ENCODE results near the gene ATP2A3.
A peak's percentile ranks its signal among the peaks of the same experiment; 100 is the strongest.

ATP2A3 gene

DNA sequence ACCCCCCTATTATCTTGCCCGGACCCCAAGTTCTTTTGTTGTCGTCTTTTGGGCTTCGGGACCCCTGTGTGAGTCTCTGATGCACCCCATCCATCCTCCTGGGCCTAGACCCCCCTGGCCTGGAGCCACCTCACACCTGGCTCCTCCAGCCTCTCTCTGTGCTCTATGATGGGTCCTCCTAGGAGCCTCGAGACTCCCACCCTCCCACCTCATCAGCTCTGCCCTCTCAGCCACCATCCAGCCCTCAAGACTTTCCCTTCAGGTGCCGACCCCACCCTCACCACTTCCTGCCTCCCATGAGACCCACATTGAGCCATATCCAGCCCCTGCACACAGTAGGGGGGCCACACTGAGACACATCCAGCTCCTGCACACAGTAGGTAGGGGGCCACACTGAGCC lies 8.7 kb upstream of the ATP2A3 start:
- DNase-seq (ENCODE audit: low spot score): no peak

- DNase-seq (ENCODE audit: low spot score): no peak
Measured at GRCh38 chr17:3972281-3972731, 8.1 kb upstream of the ATP2A3 start.

DNA sequence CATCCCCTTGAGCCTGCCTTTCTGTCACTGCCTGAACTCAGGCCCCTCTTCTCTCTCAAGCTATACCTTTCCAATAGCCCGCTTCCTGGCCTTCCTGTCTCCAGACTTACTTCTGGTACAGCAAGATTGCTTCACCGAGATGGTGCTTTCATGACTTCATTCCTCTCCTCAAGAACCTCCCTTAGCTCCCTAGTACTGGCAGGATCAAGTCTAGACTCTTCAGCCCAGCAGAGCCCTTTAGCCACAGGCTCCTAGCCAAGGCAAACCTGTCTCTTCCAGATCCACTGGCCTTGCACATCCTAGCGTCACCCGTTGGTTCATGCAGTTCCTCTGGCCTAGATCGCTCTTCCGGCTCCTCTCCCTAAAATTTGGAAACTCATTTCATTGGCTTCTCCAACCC lies 6.4 kb upstream of the ATP2A3 start:
- no peak for DNase-seq (ENCODE audit: low spot score)

GRCh38 chr17:3969963-3970362 lies 5.7 kb upstream of the ATP2A3 start:
- no peak for DNase-seq (ENCODE audit: low spot score)

GRCh38 chr17:3968886-3969524 lies 4.8 kb upstream of the ATP2A3 start:
- no peak for DNase-seq (ENCODE audit: low spot score)

DNA sequence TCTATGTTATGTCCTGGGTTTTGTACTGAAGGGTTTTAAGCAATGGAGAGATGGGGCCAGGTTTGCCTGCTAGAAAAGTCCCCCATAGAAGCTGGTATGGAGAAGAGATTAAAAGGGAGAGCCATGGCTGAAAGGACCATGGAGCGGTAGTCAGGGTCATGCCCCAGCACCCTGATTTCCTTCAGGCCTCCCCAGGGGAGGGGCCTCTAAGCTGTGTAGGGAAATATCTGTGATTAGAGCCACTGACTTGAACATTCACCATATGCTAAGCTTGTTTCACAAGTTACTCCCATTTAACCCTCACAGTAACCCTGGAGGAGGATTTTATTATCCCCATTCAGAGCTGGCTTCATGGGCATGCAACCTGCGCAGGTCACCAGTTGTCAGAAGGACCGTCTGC lies 3.8 kb upstream of the ATP2A3 start:
- DNase-seq (ENCODE audit: low spot score): no peak

DNA sequence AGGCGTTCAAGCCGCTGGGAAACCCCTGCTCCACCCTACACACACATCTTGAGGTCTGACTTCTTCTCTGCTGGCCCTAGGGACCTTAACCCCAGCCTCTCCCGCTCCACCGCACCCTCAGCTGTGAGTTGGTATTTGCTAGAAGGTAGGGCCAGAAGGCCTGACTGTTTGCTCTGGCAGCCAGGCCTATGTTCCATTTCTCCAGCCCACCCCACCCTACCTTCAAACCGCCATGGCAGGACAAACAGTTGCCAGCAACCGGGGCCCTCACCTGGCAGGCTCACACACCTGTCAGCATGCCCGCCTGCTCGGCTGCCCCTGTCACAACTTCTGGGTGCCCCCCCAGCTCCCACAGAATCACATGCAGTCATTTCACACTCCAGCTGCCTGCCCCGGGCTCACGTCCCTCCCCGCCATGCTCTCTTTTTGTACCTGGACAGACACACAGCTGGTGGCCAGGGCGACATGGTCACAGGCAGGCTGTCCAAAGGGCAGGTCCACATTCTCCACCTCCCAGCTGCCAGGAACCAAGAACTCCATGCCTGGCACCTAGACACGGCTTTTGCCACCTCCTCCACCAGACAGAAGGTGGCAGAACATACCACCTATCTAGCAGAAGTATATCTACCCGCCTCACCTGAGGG lies 2.6 kb upstream of the ATP2A3 start:
- no peak for DNase-seq (ENCODE audit: low spot score)

DNA sequence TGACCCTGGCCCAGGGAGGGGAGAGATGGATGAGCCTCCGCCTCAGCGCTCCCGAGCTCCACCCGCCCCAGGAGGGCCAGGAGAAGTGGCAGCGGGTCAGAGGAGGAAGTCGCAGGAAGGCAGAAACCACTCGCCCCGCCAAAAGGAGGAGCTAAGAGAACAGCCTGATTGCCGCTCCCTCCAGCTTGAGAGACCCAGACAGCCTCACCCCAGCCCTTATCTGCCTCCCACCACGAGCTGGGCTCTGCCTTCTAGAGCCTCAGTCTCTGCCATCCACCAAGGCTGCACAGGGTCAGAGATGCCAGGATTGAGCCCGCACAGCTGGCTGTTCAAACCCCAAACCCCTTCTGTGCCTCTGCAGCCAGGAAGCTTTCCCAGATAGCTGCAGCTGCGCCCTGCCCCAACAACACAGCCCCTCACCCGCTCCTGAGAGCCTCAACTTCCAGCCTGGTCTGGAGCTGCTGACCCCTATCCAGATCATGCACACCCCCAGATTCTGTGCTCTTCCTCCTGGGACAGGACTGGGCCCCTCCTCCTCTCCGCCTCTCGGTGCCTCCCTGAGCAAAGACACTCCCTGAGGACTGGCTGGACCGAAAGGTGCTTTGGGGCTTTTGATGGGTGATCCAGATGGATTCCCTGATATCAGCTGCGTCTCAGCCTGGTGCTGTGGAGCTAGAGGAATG lies 1.0 kb upstream of the ATP2A3 start:
- DNase-seq (ENCODE audit: low spot score): peak; percentile 68

GRCh38 chr17:3963237-3964201 lies 718 bp downstream of the ATP2A3 start:
- no peak for DNase-seq (ENCODE audit: low spot score)

DNA sequence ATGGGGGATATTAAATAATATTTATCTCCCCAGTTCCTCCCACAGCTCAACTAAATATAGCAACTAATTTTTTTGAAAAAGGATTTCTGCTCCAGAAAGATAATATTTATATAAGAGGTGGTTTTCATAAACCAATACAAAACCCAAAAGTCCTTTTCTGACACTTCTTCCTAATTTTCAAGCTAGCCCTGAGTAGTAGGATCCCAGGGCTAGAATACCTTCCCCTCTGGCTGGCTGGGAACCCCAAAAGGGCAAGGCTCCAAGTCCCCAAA lies 1.3 kb downstream of the ATP2A3 start:
- no peak for DNase-seq (ENCODE audit: low spot score)

DNA sequence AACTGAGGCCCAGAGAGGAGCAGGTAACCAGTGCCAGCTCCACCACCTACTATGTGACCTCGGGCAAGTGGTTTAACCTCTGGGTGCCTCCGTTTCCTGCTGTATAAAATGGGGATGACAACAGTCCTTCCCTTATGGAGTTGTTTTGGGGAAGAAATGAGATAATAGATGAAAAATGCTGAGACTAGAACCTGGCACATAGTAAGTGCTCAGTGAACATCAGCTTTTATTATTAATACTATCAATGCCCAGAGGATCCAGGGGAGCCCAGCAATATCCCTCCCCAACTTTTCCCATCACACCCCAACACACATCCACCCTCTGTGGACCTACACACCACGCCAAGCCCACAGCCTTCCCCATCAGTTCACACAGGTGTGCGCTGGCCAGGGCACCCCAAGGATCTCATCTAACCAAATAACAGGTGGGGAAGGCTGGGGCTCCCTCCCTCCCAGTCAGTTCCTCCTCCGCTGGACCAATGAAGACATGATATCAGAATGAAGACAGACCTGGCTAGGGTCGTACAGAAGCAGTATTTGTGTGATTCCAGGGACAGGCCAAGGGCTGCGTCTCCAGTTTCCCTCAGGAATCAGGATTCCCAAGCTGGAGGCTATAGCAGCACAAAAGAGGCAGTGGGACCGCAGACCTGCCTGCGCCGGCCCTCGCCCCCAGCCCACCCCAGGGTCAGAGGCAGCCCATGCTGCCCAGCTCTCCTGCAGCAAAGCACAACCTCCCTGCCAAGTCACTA lies 1.8 kb downstream of the ATP2A3 start:
- DNase-seq (ENCODE audit: low spot score): no peak

DNA sequence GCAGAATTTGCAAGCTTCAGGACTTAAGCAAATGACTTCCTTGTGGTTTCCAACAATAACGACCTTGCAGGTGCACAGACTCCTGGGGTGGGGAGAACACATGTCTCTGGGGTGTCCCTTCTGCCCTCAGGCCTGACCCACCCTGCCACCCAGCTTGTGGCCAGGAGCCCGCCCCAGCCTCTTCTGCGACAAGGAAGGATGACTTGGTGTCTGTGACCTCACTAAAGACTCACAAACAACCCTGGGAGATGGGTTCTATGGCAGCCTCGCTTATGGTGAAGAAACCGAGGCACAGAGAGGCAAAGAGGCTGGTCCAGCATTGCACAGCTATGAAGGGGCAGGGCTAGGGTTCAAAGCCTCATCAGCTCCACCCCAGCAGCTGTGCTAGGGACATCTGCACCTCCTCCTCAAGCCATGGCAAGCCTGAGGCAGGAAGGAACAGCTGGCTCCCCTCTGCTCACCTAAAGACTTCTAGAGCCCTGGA lies 2.6 kb downstream of the ATP2A3 start:
- no peak for DNase-seq (ENCODE audit: low spot score)

GRCh38 chr17:3960764-3961163 lies 3.5 kb downstream of the ATP2A3 start:
- DNase-seq (ENCODE audit: low spot score): peak; percentile 80

GRCh38 chr17:3959921-3960601 lies 4.2 kb downstream of the ATP2A3 start:
- no peak for DNase-seq (ENCODE audit: low spot score)

DNA sequence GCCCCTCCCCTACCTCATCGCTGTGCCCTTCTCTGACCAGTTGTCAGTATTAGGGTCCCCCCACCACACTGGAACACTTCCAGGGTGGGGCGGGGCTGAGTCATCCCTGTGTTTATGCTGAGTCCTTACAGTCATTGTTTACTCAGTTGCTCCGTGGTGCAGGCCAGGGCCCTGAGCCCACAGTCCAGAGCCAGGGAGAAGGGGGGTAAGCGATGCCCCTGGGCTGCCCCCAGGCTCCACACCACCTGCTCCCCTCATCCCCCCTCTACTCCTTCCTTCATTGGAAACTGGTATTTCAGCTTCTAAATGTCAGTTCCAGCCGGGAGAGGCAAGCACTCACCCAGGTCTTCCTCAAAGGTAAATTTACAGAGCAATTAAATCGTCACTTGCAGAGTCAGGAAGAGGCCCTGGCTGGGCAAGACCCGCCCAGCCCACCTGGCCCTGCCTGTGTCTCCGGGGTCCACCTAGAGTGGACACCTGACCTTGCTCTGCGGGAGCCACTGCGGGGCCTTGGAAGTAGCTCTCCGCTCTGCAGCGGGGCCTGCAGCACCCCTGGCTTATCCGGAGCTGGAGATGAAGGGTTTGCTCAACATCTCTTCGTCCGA lies 4.8 kb downstream of the ATP2A3 start:
- peak; percentile 79 for DNase-seq (ENCODE audit: low spot score)

GRCh38 chr17:3957735-3958599 lies 6.3 kb downstream of the ATP2A3 start:
- no peak for DNase-seq (ENCODE audit: low spot score)

DNA sequence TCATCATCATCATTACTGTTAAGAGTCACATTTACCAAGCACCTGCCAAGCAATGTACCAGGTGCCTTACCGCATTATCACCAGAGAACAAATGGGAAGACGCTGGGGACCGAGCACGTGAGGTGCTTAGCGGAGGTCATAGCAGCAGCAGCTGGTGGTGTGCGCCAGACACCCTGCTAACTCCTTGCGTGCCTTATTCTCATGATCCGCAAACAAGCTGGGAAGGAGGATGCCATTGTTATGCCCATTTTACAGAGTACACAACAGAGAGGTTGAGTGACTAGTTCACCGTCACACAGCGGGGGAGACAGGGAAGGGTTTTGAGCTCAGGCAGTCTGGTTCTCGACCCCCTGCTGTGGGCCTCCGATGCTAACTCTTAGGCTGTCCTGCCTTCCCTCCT lies 7.3 kb downstream of the ATP2A3 start:
- no peak for DNase-seq (ENCODE audit: low spot score)

DNA sequence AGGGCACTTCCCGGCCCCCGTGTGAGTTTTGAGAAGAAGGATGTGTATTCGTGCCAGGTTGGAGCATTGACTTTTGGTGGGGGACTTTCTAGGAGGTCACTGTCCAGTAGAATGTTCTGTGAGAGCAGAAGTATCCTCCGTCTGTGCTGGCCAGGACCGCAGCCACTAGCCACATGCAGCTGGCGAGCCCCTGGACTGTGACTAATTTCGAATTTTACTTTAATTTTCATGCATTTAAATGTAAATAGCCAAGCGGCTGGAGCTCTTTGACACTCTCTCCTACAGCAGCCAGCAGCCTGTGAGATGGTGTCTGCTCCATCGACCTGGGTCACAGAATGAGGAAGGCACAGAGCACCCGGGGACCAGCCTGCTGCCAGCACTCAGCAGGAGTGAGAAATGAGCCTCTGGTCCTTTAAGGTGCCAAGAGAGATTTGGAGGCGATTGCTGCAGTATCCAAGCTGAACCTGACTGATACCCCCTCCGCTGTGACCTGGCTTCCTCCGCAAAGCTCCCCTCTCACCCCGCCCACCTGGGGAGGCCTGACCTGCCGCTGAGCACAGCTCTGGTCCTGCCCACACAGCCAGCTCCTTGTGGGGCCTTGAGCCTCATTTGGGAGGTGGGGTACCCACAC lies 7.8 kb downstream of the ATP2A3 start:
- DNase-seq (ENCODE audit: low spot score): no peak

- DNase-seq (ENCODE audit: low spot score): no peak
Measured at GRCh38 chr17:3955673-3955988, 8.6 kb downstream of the ATP2A3 start.
